Measurements from ENCODE around the gene FBXW7.

The FBXW7 gene

DNA sequence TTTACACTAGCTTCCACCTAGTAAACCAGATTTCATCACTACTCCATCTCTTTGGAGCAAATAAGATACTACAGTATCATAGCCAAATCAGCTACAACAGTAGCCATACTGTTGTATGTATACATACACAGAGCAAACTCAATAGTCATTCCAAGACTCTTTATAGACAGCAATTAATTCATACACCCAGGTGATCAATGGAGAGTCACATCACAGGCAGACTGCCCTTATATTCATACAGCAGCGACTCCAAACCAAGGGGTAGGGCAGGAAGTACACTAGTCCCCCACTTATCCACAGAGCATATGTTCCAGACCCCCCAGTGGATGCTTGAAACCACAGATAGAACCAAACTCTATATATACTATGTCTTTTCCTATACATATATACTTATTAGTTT lies 76.6 kb downstream of the FBXW7 start:
- no peak for DNase-seq (ENCODE audit: low read depth in 2 of 2)
- no peak for TF ChIP-seq CTCF (IDR thresholded peaks at IDR 0.05; ENCODE audit: low read depth, low read length)
- no peak overlapping the region for H3K4me3 ChIP-seq (replicated peaks in 1 of 2; ENCODE audit: low read depth in 2 of 2, low read length in 2 of 2)

GRCh38 chr4:152458801-152459302 lies 77.0 kb downstream of the FBXW7 start:
- no peak for TF ChIP-seq CTCF (IDR thresholded peaks at IDR 0.05; ENCODE audit: low read depth, low read length)
- DNase-seq (ENCODE audit: low read depth in 2 of 2): peak in 1 of 2 donors; percentile 41
- H3K4me3 ChIP-seq (replicated peaks in 1 of 2; ENCODE audit: low read depth in 2 of 2, low read length in 2 of 2): no peak overlapping the region

- no peak for TF ChIP-seq CTCF (IDR thresholded peaks at IDR 0.05; ENCODE audit: low read depth, low read length)
- DNase-seq (ENCODE audit: low read depth in 2 of 2): no peak
- no peak overlapping the region for H3K4me3 ChIP-seq (replicated peaks in 1 of 2; ENCODE audit: low read depth in 2 of 2, low read length in 2 of 2)
These were observed 79.3 kb downstream of the FBXW7 start for GRCh38 chr4:152456609-152457008.

DNA sequence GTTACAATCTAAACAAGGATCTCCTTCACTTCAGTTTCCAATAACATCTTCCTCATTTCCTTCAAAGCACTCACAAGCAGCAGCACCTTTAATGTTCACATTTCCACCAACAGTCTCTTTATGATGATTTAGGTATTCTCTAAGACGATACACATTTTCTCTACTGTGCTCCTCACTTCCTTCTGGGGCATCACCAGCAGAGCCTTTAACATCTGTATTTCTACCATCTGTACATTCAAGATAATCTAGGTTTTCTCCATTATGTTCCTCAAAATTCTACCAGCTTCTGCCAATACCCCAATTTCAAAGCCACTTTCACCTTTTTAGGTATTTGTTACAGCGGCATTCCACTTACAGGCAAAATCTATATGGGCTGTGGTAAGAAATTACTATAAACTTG lies 80.6 kb downstream of the FBXW7 start:
- TF ChIP-seq CTCF (IDR thresholded peaks at IDR 0.05; ENCODE audit: low read depth, low read length): no peak

GRCh38 chr4:152454398-152455011 lies 81.4 kb downstream of the FBXW7 start:
- H3K4me3 ChIP-seq (replicated peaks in 1 of 2; ENCODE audit: low read depth in 2 of 2, low read length in 2 of 2): no peak overlapping the region
- peak; percentile 55 to 59 for DNase-seq (ENCODE audit: low read depth in 2 of 2)
- peak; percentile 61 for TF ChIP-seq CTCF (IDR thresholded peaks at IDR 0.05; ENCODE audit: low read depth, low read length)

More for the DNA sequence above, 80.6 kb downstream of the FBXW7 start:
- no peak overlapping the region for H3K4me3 ChIP-seq (replicated peaks in 1 of 2; ENCODE audit: low read depth in 2 of 2, low read length in 2 of 2)
- DNase-seq (ENCODE audit: low read depth in 2 of 2): no peak

- TF ChIP-seq CTCF (IDR thresholded peaks at IDR 0.05; ENCODE audit: low read depth, low read length): no peak
- no peak for DNase-seq (ENCODE audit: low read depth in 2 of 2)
- no peak overlapping the region for H3K4me3 ChIP-seq (replicated peaks in 1 of 2; ENCODE audit: low read depth in 2 of 2, low read length in 2 of 2)
These were observed 84.4 kb downstream of the FBXW7 start for GRCh38 chr4:152451496-152451895.

DNA sequence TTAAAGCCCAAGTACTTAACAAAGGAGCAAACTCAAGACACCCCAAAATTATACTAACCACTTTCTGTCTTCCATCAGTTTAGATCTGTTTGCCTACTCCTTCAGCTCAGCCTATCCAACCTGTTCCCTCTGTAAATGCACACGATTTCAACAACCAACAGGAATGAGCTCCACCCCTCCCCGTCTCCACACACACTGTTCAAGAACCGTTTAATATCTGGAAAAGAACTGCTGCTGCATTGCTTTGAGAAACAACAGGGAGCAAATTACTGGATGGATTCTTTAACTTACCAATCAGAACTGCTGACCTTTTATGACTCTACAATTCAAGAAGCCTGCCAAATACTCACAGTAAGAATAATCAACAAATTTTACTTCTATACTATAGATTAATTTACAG lies 87.0 kb downstream of the FBXW7 start:
- TF ChIP-seq CTCF (IDR thresholded peaks at IDR 0.05; ENCODE audit: low read depth, low read length): no peak
- no peak for DNase-seq (ENCODE audit: low read depth in 2 of 2)
- H3K4me3 ChIP-seq (replicated peaks in 1 of 2; ENCODE audit: low read depth in 2 of 2, low read length in 2 of 2): no peak overlapping the region

Measured in cardiac fibroblast (primary cell).